TTC549 (cell line): ENCODE data around the gene HM13.
"Not testable (repeated sequence)": the region's sequence is repeated elsewhere in the genome, so short reads cannot be mapped to it uniquely, and the experiment has no call there.

Experiments used
- FAIRE-seq: peaks from 2 replicates; lab custom pipeline; 2012; peaks lifted over from hg19 to GRCh38; lab: Jason Lieb, UNC

HM13 gene

GRCh38 chr20:31568041-31568731, 53.9 kb downstream of the HM13 start:
- FAIRE-seq = no peak

- no peak for FAIRE-seq
Observed at GRCh38 chr20:31568773-31569162, 54.5 kb downstream of the HM13 start.

GRCh38 chr20:31569163-31570020, 55.1 kb downstream of the HM13 start:
- no peak for FAIRE-seq

GRCh38 chr20:31570021-31570463, 55.8 kb downstream of the HM13 start:
- no peak for FAIRE-seq

- no peak for FAIRE-seq
Observed at GRCh38 chr20:31570735-31571617, 56.7 kb downstream of the HM13 start.

- no peak for FAIRE-seq
Observed at GRCh38 chr20:31572042-31572700, 57.9 kb downstream of the HM13 start.

GRCh38 chr20:31572701-31573554, 58.7 kb downstream of the HM13 start:
- no peak for FAIRE-seq

GRCh38 chr20:31573555-31574321, 59.5 kb downstream of the HM13 start:
- no peak for FAIRE-seq

GRCh38 chr20:31574986-31575385, 60.7 kb downstream of the HM13 start:
- not testable (repeated sequence) for FAIRE-seq

GRCh38 chr20:31576751-31577150, 62.5 kb downstream of the HM13 start:
- no peak for FAIRE-seq

GRCh38 chr20:31577194-31577593, 63.0 kb downstream of the HM13 start:
- FAIRE-seq = no peak

- FAIRE-seq = no peak
Observed at GRCh38 chr20:31578448-31579138, 64.4 kb downstream of the HM13 start.

- FAIRE-seq = no peak
Observed at GRCh38 chr20:31579245-31579644, 65.0 kb downstream of the HM13 start.

GRCh38 chr20:31579941-31580651, 65.9 kb downstream of the HM13 start:
- FAIRE-seq = not testable (repeated sequence)

GRCh38 chr20:31580706-31581105, 66.5 kb downstream of the HM13 start:
- no peak for FAIRE-seq

- FAIRE-seq = no peak
Observed at GRCh38 chr20:31581391-31581790, 67.1 kb downstream of the HM13 start.

GRCh38 chr20:31587545-31588389, 73.5 kb downstream of the HM13 start:
- FAIRE-seq = no peak

GRCh38 chr20:31590717-31591225, 76.5 kb downstream of the HM13 start:
- FAIRE-seq = no peak
